Activated CD4-positive, alpha-beta T cell treated with anti-CD3 and anti-CD28 coated beads, Interleukin-2, amount 50 U/mL, for 24 hours (primary cell): ENCODE measurements around the gene ACACA.
"Not testable (repeated sequence)": the region's sequence is repeated elsewhere in the genome, so short reads cannot be mapped to it uniquely, and the experiment has no call there.

Experiments used
- DNase-seq, 2 donors: peaks; one replicate each; pipeline ENCODE4 v3.0.0-alpha.2; 2020; ENCODE audit warnings: low read depth in 1 of 2, low spot score in 1 of 2

ACACA gene

GRCh38 chr17:37406635-37407461 lies at the start of gene ACACA, which contains the start of gene TADA2A:
Gene ACACA, minus strand, starts transcription at chr17:37406836. Its CDS starts 537 bp downstream, at chr17:37406299.
Gene TADA2A, plus strand, starts transcription at chr17:37406886. Its CDS starts 4,480 bp downstream, at chr17:37411366.
- peak; percentile 59 to 73 for DNase-seq

- DNase-seq, result no peak
Observed at GRCh38 chr17:37450112-37450511, 43.5 kb upstream of the ACACA start.

GRCh38 chr17:37447641-37448040 lies 41.0 kb upstream of the ACACA start:
- no peak for DNase-seq

- DNase-seq, result no peak
Observed at GRCh38 chr17:37446027-37446426, 39.4 kb upstream of the ACACA start.

- not testable (repeated sequence) for DNase-seq
Observed at GRCh38 chr17:37441369-37442014, 34.9 kb upstream of the ACACA start.

GRCh38 chr17:37440424-37440823 lies 33.8 kb upstream of the ACACA start:
- no peak for DNase-seq

- no peak for DNase-seq
Observed at GRCh38 chr17:37438141-37438540, 31.5 kb upstream of the ACACA start.

- DNase-seq, result no peak
Observed at GRCh38 chr17:37432671-37433070, 26.0 kb upstream of the ACACA start.

- DNase-seq, result no peak
Observed at GRCh38 chr17:37430051-37430627, 23.5 kb upstream of the ACACA start.

GRCh38 chr17:37429453-37429852 lies 22.8 kb upstream of the ACACA start:
- DNase-seq, result no peak

GRCh38 chr17:37429039-37429438 lies 22.4 kb upstream of the ACACA start:
- no peak for DNase-seq

- DNase-seq, result no peak
Observed at GRCh38 chr17:37425268-37425667, 18.6 kb upstream of the ACACA start.

GRCh38 chr17:37422971-37423625 lies 16.5 kb upstream of the ACACA start:
- DNase-seq, result no peak

GRCh38 chr17:37417852-37418251 lies 11.2 kb upstream of the ACACA start:
- no peak for DNase-seq

- DNase-seq, result no peak
Observed at GRCh38 chr17:37413875-37414519, 7.4 kb upstream of the ACACA start.

GRCh38 chr17:37410357-37410756 lies 3.7 kb upstream of the ACACA start:
- DNase-seq, result no peak

- DNase-seq, result not testable (repeated sequence)
Observed at GRCh38 chr17:37408145-37408479, 1.5 kb upstream of the ACACA start.

GRCh38 chr17:37405955-37406634 lies 541 bp downstream of the ACACA start:
- no peak for DNase-seq

GRCh38 chr17:37405522-37405921 lies 1.1 kb downstream of the ACACA start:
- not testable (repeated sequence) for DNase-seq

GRCh38 chr17:37400505-37400904 lies 6.1 kb downstream of the ACACA start:
- DNase-seq, result no peak
